Stimulated activated CD4-positive, alpha-beta T cell treated with anti-CD3 and anti-CD28 coated beads, Interleukin-2, amount 100 ng/mL, for 4 hours (primary cell): Measurements from ENCODE around the gene IPCEF1.

Experiments used
- DNase-seq: peaks from one replicate; pipeline ENCODE4 v3.0.0-alpha.2; 2020; ENCODE audit warnings: low read depth

IPCEF1 gene

GRCh38 chr6:154246723-154247118 lies 109.9 kb downstream of the IPCEF1 start:
- no peak for DNase-seq

- DNase-seq = no peak
Measured at GRCh38 chr6:154245506-154245905, 111.1 kb downstream of the IPCEF1 start.

DNA sequence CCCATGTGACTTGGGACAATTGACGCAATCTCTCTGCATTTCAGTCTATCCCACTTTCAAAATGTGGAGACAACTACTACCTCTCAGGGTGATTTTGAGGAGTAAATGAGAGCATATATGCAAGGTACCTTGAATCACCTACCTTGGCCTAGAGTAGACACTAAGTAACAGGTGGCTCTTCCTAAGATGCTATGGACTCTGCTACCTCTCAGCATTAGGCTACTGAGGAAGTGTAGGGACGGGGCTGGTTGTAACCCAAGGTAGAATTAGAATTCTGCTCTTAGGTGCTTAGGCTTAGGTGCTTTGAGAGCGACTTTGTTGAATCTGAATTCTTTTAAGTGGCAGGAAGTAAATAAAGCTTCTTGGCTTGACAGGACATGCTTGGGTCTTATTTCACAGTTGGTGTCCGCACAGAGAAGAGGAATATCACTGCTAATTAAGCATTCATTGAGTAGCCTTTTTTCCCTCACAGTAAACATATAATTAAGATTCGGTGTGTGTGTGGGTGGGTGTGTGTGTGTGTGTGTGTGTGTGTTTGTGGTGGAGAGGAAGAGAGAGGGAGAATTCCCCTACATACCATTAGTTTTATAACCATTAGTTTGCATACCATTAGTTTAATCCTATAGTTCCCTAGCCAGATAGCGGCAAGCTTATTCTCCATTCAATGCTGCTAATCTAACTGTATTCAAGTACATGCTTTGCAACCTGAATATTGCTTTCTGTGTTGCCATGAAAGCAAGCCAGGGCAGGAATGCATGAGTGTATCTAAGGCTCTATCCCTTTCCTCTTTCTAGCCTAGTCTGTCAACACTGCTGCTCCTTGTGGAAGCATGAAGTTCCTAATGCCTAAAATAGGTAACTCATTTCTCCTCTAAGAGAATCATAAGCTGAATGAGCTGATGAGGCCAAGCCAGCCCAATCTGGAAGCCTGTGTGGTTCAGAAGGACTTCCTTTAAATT lies 112.5 kb downstream of the IPCEF1 start:
- no peak for DNase-seq

DNA sequence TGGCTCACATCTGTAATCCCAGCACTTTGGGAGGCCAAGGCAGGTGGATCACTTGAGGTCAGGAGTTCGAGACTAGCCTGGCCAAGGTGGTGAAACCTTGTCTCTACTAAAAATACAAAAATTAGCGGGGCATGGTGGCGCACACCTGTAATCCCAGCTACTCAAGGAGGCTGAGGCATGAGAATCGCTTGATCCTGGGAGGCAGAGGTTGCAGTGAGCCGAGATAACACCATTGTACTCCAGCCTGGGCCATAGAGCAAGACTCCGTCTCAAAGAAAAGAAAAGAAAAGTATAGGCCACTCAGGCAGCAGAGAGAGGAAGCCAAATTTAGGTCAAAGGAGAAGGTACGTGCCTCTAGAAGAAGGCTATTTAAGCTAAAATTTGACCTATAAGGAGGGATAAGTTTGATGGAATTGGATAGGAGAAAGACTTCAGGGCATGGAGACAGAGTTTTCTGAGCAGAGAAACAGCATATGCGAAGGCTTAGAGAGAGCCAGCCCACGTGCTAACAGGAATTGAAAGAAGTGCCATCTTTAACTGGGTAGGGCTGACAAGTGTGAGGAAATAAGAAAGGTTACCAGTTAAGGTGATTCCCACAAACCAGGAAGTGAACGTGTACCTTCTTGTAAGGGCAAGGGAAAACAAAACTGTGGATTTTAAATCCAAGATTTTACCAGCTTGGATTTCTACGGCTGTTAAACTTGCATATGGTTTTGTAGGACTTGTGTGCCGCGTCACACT lies 113.8 kb downstream of the IPCEF1 start:
- DNase-seq = no peak

DNA sequence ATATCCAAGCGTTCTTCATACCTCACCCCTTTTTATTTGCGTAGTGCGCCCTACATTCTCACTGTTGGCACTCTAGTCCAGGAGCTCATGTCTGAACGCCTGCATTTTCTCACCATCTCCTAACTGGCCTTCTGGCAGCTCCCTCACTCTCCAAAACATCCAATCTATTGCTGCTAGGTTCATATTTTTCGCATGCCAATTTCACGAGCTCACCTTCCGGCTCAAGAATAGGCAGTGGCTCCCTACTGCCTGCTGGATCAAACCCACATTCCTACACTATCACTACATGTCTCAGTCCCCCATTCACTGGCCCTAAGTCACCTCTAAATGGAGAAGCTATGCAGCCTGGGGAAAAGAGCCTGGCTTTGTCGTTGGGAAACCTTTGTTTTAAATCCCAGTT lies 115.0 kb downstream of the IPCEF1 start:
- DNase-seq = no peak

GRCh38 chr6:154241061-154241460 lies 115.5 kb downstream of the IPCEF1 start:
- DNase-seq = peak; percentile 30

GRCh38 chr6:154239392-154239791 lies 117.2 kb downstream of the IPCEF1 start:
- DNase-seq = no peak

- no peak for DNase-seq
Measured at GRCh38 chr6:154238831-154239230, 117.8 kb downstream of the IPCEF1 start.

- no peak for DNase-seq
Measured at GRCh38 chr6:154236646-154237301, 119.8 kb downstream of the IPCEF1 start.

DNA sequence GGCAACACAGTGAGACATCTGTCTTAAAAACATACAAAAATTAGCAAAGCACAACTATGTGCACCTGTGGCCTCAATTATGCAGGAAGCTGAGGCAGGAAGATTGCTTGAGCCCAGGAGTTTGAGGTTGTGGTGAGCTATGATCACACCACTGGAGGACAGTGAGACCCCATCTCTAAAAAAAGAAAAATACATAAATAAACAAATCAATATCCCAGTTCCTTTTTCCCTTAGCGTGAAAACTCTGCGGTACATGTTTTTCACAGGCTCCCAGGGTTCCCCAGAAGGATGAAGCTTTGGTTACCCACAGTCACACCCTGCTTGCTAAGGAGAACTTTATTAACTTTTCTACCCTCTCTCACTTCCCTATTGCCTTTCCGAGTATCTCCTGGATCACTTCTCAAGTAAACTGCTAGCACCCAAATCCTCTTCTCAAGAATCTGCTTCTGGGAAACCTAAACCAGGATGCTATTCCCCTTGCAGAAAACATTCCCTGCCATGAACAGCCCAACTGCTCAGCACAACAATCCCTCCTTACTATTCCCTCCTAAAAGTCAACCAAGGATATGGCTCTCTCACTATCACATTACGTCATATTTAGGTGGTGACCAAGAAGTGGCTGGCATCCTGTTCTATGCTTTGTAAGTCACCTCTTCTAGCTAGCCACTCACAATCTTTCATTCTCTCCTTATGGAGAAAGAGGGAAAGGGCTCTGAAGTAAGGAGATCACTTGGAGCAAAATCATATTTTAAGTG lies 122.4 kb downstream of the IPCEF1 start:
- DNase-seq = no peak

- DNase-seq = no peak
Measured at GRCh38 chr6:154233383-154233782, 123.2 kb downstream of the IPCEF1 start.

- no peak for DNase-seq
Measured at GRCh38 chr6:154232013-154232910, 124.3 kb downstream of the IPCEF1 start.

- DNase-seq = no peak
Measured at GRCh38 chr6:154230910-154231595, 125.5 kb downstream of the IPCEF1 start.

- no peak for DNase-seq
Measured at GRCh38 chr6:154230393-154230792, 126.2 kb downstream of the IPCEF1 start.

GRCh38 chr6:154229786-154230185 lies 126.8 kb downstream of the IPCEF1 start:
- peak; percentile 55 for DNase-seq

DNA sequence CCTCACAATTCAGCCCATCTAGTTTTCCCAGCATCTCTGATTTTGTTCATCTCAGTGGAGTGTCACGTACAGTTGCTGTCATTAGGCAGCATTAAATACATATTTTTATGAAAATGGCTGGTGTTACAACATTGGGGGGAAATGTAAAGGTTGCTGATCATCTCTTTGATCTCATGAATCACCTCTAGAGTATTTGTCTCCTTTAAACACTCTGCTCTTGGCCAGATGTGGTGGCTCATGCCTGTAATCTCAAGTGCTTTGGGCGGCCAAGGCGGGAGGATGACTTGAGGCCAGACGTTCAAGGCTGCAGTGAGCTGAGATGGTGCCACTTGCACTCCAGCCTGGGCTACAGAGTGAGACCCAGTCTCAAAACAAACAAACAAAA lies 128.1 kb downstream of the IPCEF1 start:
- DNase-seq = no peak

DNA sequence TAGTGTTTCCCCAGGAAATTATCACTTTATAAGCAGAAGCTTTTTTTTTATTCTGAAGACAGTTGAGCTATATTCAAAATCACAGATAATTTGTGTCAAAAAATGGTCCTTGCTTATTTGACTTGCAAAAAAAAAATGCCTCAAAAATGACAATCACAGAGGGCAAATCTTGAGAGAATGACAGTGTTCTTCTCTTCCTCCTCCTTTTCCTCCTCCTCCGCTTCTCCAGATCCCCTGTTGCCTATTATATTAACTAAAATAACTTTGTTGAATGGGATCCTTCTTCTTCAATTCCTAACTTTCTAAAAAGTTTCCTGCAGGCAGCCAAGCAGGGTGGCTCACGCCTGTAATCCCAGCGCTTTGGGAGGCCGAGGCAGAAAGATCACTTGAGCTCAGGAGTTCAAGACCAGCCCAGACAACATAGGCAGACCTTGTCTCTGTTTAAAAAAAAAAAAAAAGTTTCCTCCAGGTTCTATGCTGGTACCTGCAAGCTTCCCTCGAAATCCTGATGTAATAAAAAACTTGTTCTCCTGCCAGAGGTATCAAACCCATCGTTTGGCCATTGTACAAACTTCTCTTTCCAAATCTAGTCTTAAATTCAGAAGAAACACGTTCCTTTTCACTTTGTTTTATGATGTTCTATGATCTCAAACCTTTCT lies 128.6 kb downstream of the IPCEF1 start:
- DNase-seq = no peak

- no peak for DNase-seq
Measured at GRCh38 chr6:154226461-154226860, 130.1 kb downstream of the IPCEF1 start.

- DNase-seq = no peak
Measured at GRCh38 chr6:154223296-154223695, 133.3 kb downstream of the IPCEF1 start.

GRCh38 chr6:154222716-154223115 lies 133.9 kb downstream of the IPCEF1 start:
- DNase-seq = no peak
